ENCODE data around the gene KIT. TPM values are rescaled to one million over a fixed set of nuclear protein-coding genes. Genes with fewer than 3 reads are reported as not detected.

KIT gene
- total RNA-seq, 4 donors from 2014 or later: 43.0 to 81.3 (median 59.3) TPM

GRCh38 chr4:54658252-54659093 lies 716 bp downstream of the KIT start:
- intact Hi-C loops (cut with DNase I): no loop called here
- H3K9me3 ChIP-seq: no peaks in the 10 kb centered on the region
- H3K27ac ChIP-seq (replicated peaks in 1 of 4): peak overlapping the region; percentile 14 to 62 (median 54)
- no peak for DNase-seq (ENCODE audit: extremely low spot score)
- H3K36me3 ChIP-seq: no peaks in the 10 kb centered on the region
- H3K4me3 ChIP-seq: peak overlapping the region; percentile 60 to 69 (median 62)
- peaks cover 0 to 29% (median 9%) of the 10 kb centered on the region in 4 donors for H3K27me3 ChIP-seq
- WGBS: no CpG with 5 or more reads among the region's 81 CpGs
- TF ChIP-seq POLR2AphosphoS5 (IDR thresholded peaks at IDR 0.05): peak in 1 of 2 donors; percentile 13
- peak in 1 of 3 experiments; percentile 45 for TF ChIP-seq CTCF (IDR thresholded peaks at IDR 0.05)
- no peak for TF ChIP-seq POLR2A (IDR thresholded peaks at IDR 0.05; ENCODE audit: low read depth)
- peaks cover 29 to 36% (median 34%) of the 10 kb centered on the region in 4 donors for H3K4me1 ChIP-seq

GRCh38 chr4:54659313-54659712 lies 1.6 kb downstream of the KIT start:
- intact Hi-C loops (cut with DNase I): no loop called here
- WGBS: 0% methylated on average over 12 of the region's 14 CpGs
- Histone ChIP-seq H3K4me3 (peak overlapping the region; percentile 60 to 69 (median 62)), H3K27me3 (peaks cover 0 to 37% (median 9%) of the 10 kb centered on the region in 4 donors), H3K9me3 (no peaks in the 10 kb centered on the region), H3K4me1 (peaks cover 29 to 36% (median 34%) of the 10 kb centered on the region in 4 donors), H3K27ac (replicated peaks in 1 of 4) (peak overlapping the region in 3 of 4 donors; percentile 46 to 62 (median 61)), H3K36me3 (no peaks in the 10 kb centered on the region)
- DNase-seq (ENCODE audit: extremely low spot score): no peak
- no peak for TF ChIP-seq EP300 (IDR thresholded peaks at IDR 0.05)

- WGBS: 50% methylated on average over 9 of the region's 9 CpGs
- no peak for TF ChIP-seq POLR2AphosphoS5 (IDR thresholded peaks at IDR 0.05)
- TF ChIP-seq POLR2A (IDR thresholded peaks at IDR 0.05; ENCODE audit: low read depth): no peak
- no peak for TF ChIP-seq CTCF (IDR thresholded peaks at IDR 0.05)
- TF ChIP-seq EP300 (IDR thresholded peaks at IDR 0.05): no peak
- H3K9me3 ChIP-seq: no peaks in the 10 kb centered on the region
- peak overlapping the region in 1 of 4 donors; percentile 62 for H3K27ac ChIP-seq (replicated peaks in 1 of 4)
- DNase-seq (ENCODE audit: extremely low spot score): no peak
- H3K36me3 ChIP-seq: no peaks in the 10 kb centered on the region
- peaks cover 0 to 41% (median 9%) of the 10 kb centered on the region in 4 donors for H3K27me3 ChIP-seq
- intact Hi-C loops (cut with DNase I): no loop called here
- H3K4me1 ChIP-seq: peaks cover 29 to 36% (median 34%) of the 10 kb centered on the region in 4 donors
- H3K4me3 ChIP-seq: peak overlapping the region; percentile 60 to 69 (median 62)
These were observed 2.2 kb downstream of the KIT start for GRCh38 chr4:54659749-54660535.

GRCh38 chr4:54660591-54660990 lies 2.8 kb downstream of the KIT start:
- 95% methylated on average over 2 of the region's 2 CpGs for WGBS
- no peak for TF ChIP-seq POLR2A (IDR thresholded peaks at IDR 0.05; ENCODE audit: low read depth)
- TF ChIP-seq POLR2AphosphoS5 (IDR thresholded peaks at IDR 0.05): no peak
- no peak for TF ChIP-seq CTCF (IDR thresholded peaks at IDR 0.05)
- no peak for TF ChIP-seq EP300 (IDR thresholded peaks at IDR 0.05)
- DNase-seq (ENCODE audit: extremely low spot score): no peak
- H3K27ac ChIP-seq (replicated peaks in 1 of 4): no peak overlapping the region
- H3K36me3 ChIP-seq: no peaks in the 10 kb centered on the region
- intact Hi-C loops (cut with DNase I): no loop called here
- H3K27me3 ChIP-seq: peaks cover 0 to 45% (median 9%) of the 10 kb centered on the region in 4 donors
- H3K4me1 ChIP-seq: peaks cover 29 to 36% (median 34%) of the 10 kb centered on the region in 4 donors
- H3K9me3 ChIP-seq: no peaks in the 10 kb centered on the region
- peak overlapping the region in 1 of 4 donors; percentile 60 for H3K4me3 ChIP-seq

GRCh38 chr4:54661169-54661568 lies 3.4 kb downstream of the KIT start:
- H3K4me1 ChIP-seq: peaks cover 29 to 36% (median 34%) of the 10 kb centered on the region in 4 donors
- H3K36me3 ChIP-seq: no peaks in the 10 kb centered on the region
- H3K27ac ChIP-seq (replicated peaks in 1 of 4): no peak overlapping the region
- peaks cover 0 to 45% (median 9%) of the 10 kb centered on the region in 4 donors for H3K27me3 ChIP-seq
- intact Hi-C loops (cut with DNase I): no loop called here
- no peaks in the 10 kb centered on the region for H3K9me3 ChIP-seq
- peak overlapping the region in 3 of 4 donors; percentile 13 to 60 (median 19) for H3K4me3 ChIP-seq
- TF ChIP-seq EP300 (IDR thresholded peaks at IDR 0.05) (no peak), CTCF (IDR thresholded peaks at IDR 0.05) (no peak), POLR2A (IDR thresholded peaks at IDR 0.05; ENCODE audit: low read depth) (no peak), POLR2AphosphoS5 (IDR thresholded peaks at IDR 0.05) (no peak)
- 72% methylated on average over 5 of the region's 5 CpGs for WGBS
- DNase-seq (ENCODE audit: extremely low spot score): no peak
